Measurements from ENCODE around the gene KCNQ1.

GRCh38 chr11:2482204-2482603 is 37.4 kb downstream of the KCNQ1 start:
- TF ChIP-seq TAF1 (IDR thresholded peaks at IDR 0.05; ENCODE audit: low read depth, low read length) (no peak), POLR2A (IDR thresholded peaks at IDR 0.05; ENCODE audit: low read depth, low read length) (no peak)

All from GM12891 (cell line).